WTC11 (cell line): ENCODE results near the gene PEX1. TPM values are rescaled to one million over a fixed set of nuclear protein-coding genes. Genes with fewer than 3 reads are reported as not detected.
A peak's percentile ranks its signal among the peaks of the same experiment; 100 is the strongest.

Source experiments
- ATAC-seq: fragments of 200-7000 bp; cut with Tn5 transposase; 2 replicates; pipeline ENCODE4 v1.10.0; 2021; ENCODE audit warnings: mild to moderate bottlenecking, moderate library complexity
- CTCF ChIA-PET: fragments of 300-600 bp; sonication (Branson Sonifier 250); formaldehyde crosslinking; loops from one replicate; lab custom pipeline; 2021; ENCODE audit warnings: antibody characterized with exemption; lab: Charles Lee
- POLR2A ChIA-PET: fragments of 350-600 bp; sonication (Branson Sonifier 250); formaldehyde crosslinking; loops from one replicate; lab custom pipeline; 2021; ENCODE audit warnings: antibody characterized with exemption; lab: Charles Lee
- DNase-seq: peaks from one replicate; pipeline ENCODE4 v3.0.0; 2021; ENCODE audit warnings: low spot score
- H3K27ac Mint-ChIP-seq: 2 replicates; pipeline ENCODE4 v1.8.0; 2021; ENCODE audit warnings: mixed read lengths
- H3K27me3 Mint-ChIP-seq: 2 replicates; pipeline ENCODE4 v1.8.0; 2021; ENCODE audit warnings: low read depth, mild to moderate bottlenecking, moderate library complexity, mixed read lengths
- H3K36me3 Mint-ChIP-seq: 2 replicates; pipeline ENCODE4 v1.8.0; 2021; ENCODE audit warnings: mixed read lengths
- H3K4me1 Mint-ChIP-seq: 2 replicates; pipeline ENCODE4 v1.8.0; 2022; ENCODE audit warnings: mixed read lengths
- H3K4me3 Mint-ChIP-seq: 2 replicates; pipeline ENCODE4 v1.8.0; 2021; ENCODE audit warnings: mild to moderate bottlenecking, moderate library complexity, mixed read lengths
- H3K9me3 Mint-ChIP-seq: 2 replicates; pipeline ENCODE4 v1.8.0; 2021; ENCODE audit warnings: mixed read lengths
- ARID4B ChIP-seq: sonication (generic); formaldehyde crosslinking; IDR thresholded peaks from 2 replicates; pipeline ENCODE4 v1.8.0; 2023; ENCODE audit warnings: missing genetic modification reagents, mild to moderate bottlenecking, borderline replicate concordance
- CBFB ChIP-seq: sonication (generic); formaldehyde crosslinking; IDR thresholded peaks from 2 replicates; pipeline ENCODE4 v1.8.1; 2022; ENCODE audit warnings: mild to moderate bottlenecking, low read depth, missing genetic modification reagents
- CREB1 ChIP-seq: sonication (generic); formaldehyde crosslinking; IDR thresholded peaks from 2 replicates; pipeline ENCODE4 v1.8.0; 2023; ENCODE audit warnings: mild to moderate bottlenecking, missing genetic modification reagents
- FOXJ3 ChIP-seq: sonication (generic); formaldehyde crosslinking; IDR thresholded peaks from 2 replicates; pipeline ENCODE4 v1.9.0; 2021; ENCODE audit warnings: missing genetic modification reagents, mild to moderate bottlenecking, borderline replicate concordance
- GABPB1 ChIP-seq: sonication (generic); formaldehyde crosslinking; IDR thresholded peaks from 2 replicates; pipeline ENCODE4 v1.8.1; 2023; ENCODE audit warnings: mild to moderate bottlenecking, missing genetic modification reagents
- GTF2I ChIP-seq: fragments of 250-450 bp; sonication (Bioruptor Pico); conservative IDR thresholded peaks from 2 replicates; pipeline ENCODE4 v1.4.0; 2021; ENCODE audit warnings: mild to moderate bottlenecking
- IRF1 ChIP-seq: sonication (generic); formaldehyde crosslinking; IDR thresholded peaks from 2 replicates; pipeline ENCODE4 v1.8.0; 2023; ENCODE audit warnings: missing genetic modification reagents
- JUN ChIP-seq: sonication (generic); formaldehyde crosslinking; IDR thresholded peaks from 2 replicates; pipeline ENCODE4 v1.8.0; 2023; ENCODE audit warnings: mild to moderate bottlenecking, missing genetic modification reagents
- MAX ChIP-seq: sonication (generic); formaldehyde crosslinking; IDR thresholded peaks from 2 replicates; pipeline ENCODE4 v1.8.0; 2022; ENCODE audit warnings: mild to moderate bottlenecking, missing genetic modification reagents
- MLX ChIP-seq: sonication (generic); formaldehyde crosslinking; IDR thresholded peaks from 2 replicates; pipeline ENCODE4 v1.8.1; 2023; ENCODE audit warnings: mild to moderate bottlenecking, missing genetic modification reagents, moderate library complexity
- NR1H2 ChIP-seq: sonication (generic); formaldehyde crosslinking; IDR thresholded peaks from 2 replicates; pipeline ENCODE4 v1.9.0; 2021; ENCODE audit warnings: mild to moderate bottlenecking, moderate library complexity, missing genetic modification reagents
- NR2C2 ChIP-seq: sonication (generic); formaldehyde crosslinking; IDR thresholded peaks from 2 replicates; pipeline ENCODE4 v1.8.0; 2022; ENCODE audit warnings: mild to moderate bottlenecking, missing genetic modification reagents
- RELA ChIP-seq: sonication (generic); formaldehyde crosslinking; IDR thresholded peaks from 2 replicates; pipeline ENCODE4 v1.8.1; 2022; ENCODE audit warnings: missing genetic modification reagents, mild to moderate bottlenecking, borderline replicate concordance
- SMAD3 ChIP-seq: sonication (generic); formaldehyde crosslinking; IDR thresholded peaks from 2 replicates; pipeline ENCODE4 v1.8.0; 2022; ENCODE audit warnings: missing genetic modification reagents, mild to moderate bottlenecking, borderline replicate concordance
- TEAD1 ChIP-seq: sonication (generic); formaldehyde crosslinking; IDR thresholded peaks from 2 replicates; pipeline ENCODE4 v1.8.0; 2022; ENCODE audit warnings: mild to moderate bottlenecking, missing genetic modification reagents
- TEAD4 ChIP-seq: sonication (generic); formaldehyde crosslinking; IDR thresholded peaks from 2 replicates; pipeline ENCODE4 v1.8.0; 2022; ENCODE audit warnings: mild to moderate bottlenecking, missing genetic modification reagents
- USF2 ChIP-seq: sonication (generic); formaldehyde crosslinking; IDR thresholded peaks from 2 replicates; pipeline ENCODE4 v1.8.1; 2023; ENCODE audit warnings: mild to moderate bottlenecking, missing genetic modification reagents, moderate library complexity
- ZNF532 ChIP-seq: fragments of 250-450 bp; sonication (Bioruptor Pico); IDR thresholded peaks from 2 replicates; pipeline ENCODE4 v1.9.0; 2021; ENCODE audit warnings: mild to moderate bottlenecking, borderline replicate concordance
- total RNA-seq: library from RNA; stranded (reverse); gene quantifications from 3 replicates; pipeline ENCODE4 v1.2.3, GENCODE V29; 2021

Gene PEX1
- total RNA-seq, 1 experiment from 2014 or later: 24.9 TPM

GRCh38 chr7:92527300-92528187, 776 bp downstream of the PEX1 start:
- POLR2A ChIA-PET: interaction anchor here (0.5 to 2.0 kb wide), 5 partner anchors 37 to 587 kb away, joined by 3 to 8 read pairs (median 4); partner anchors contain the start of genes AKAP9, ANKIB1 and KRIT1
- Mint-ChIP-seq H3K4me1 (peaks cover 18% of the 10 kb centered on the region), H3K27ac (peak overlapping the region; percentile 81), H3K4me3 (peak overlapping the region; percentile 91), H3K27me3 (no peaks in the 10 kb centered on the region), H3K9me3 (no peaks in the 10 kb centered on the region), H3K36me3 (peaks cover 16% of the 10 kb centered on the region)
- DNase-seq (peak; percentile 49), ATAC-seq (peak; percentile 16)
- TF ChIP-seq GTF2I: no peak
- 0 out of 2 replicates have a peak, but pooled peaks have one; percentile 12 for TF ChIP-seq GABPB1 (CRISPR knock-in tag)
- TF ChIP-seq RELA: no peak
- TF ChIP-seq CBFB (CRISPR knock-in tag): no peak
- TF ChIP-seq SMAD3 (CRISPR knock-in tag): no peak
- TF ChIP-seq FOXJ3 (CRISPR knock-in tag): no peak
- TF ChIP-seq MLX (CRISPR knock-in tag): no peak
- TF ChIP-seq TEAD4 (CRISPR knock-in tag): no peak
- TF ChIP-seq TEAD1 (CRISPR knock-in tag): no peak
- no peak for TF ChIP-seq ARID4B
- no peak for TF ChIP-seq JUN
- TF ChIP-seq NR2C2: no peak
- TF ChIP-seq IRF1: no peak
- no peak for TF ChIP-seq NR1H2 (CRISPR knock-in tag)
- no peak for TF ChIP-seq USF2 (CRISPR knock-in tag)
- TF ChIP-seq CREB1 (CRISPR knock-in tag): 0 out of 2 replicates have a peak, but pooled peaks have one; percentile 55
- CTCF ChIA-PET: interaction anchor here (1.0 to 1.6 kb wide), 16 partner anchors 11 to 647 kb away, joined by 3 to 17 read pairs (median 6); partner anchors contain the start of genes CDK6, CYP51A1, FAM133B and GATAD1

- Mint-ChIP-seq H3K4me1 (peaks cover 13% of the 10 kb centered on the region), H3K36me3 (no peaks in the 10 kb centered on the region), H3K27me3 (no peaks in the 10 kb centered on the region), H3K4me3 (no peak overlapping the region), H3K27ac (no peak overlapping the region), H3K9me3 (no peaks in the 10 kb centered on the region)
- ATAC-seq (no peak), DNase-seq (no peak)
- TF ChIP-seq ZNF532 (no peak), MAX (no peak)
- ChIA-PET CTCF (no interaction called here), POLR2A (no interaction called here)
Measured at GRCh38 chr7:92523110-92523509, 5.2 kb downstream of the PEX1 start.
